GM19238 (cell line): ENCODE measurements around the gene MAD1L1.

Experiments
- DNase-seq: peaks from one replicate; pipeline ENCODE4 v3.0.0; 2011; ENCODE audit warnings: low spot score; ENCODE audit not compliant: insufficient read length

The MAD1L1 gene

GRCh38 chr7:2141021-2141410 lies 91.7 kb downstream of the MAD1L1 start:
- no peak for DNase-seq

GRCh38 chr7:2140216-2141020 lies 92.3 kb downstream of the MAD1L1 start:
- no peak for DNase-seq

- DNase-seq = no peak
These were observed 93.6 kb downstream of the MAD1L1 start for GRCh38 chr7:2139004-2139699.

- DNase-seq = peak; percentile 91
These were observed 94.5 kb downstream of the MAD1L1 start for GRCh38 chr7:2138146-2138765.

GRCh38 chr7:2134740-2135139 lies 98.0 kb downstream of the MAD1L1 start:
- no peak for DNase-seq

- DNase-seq = no peak
These were observed 100.5 kb downstream of the MAD1L1 start for GRCh38 chr7:2132243-2132642.

- DNase-seq = no peak
These were observed 100.9 kb downstream of the MAD1L1 start for GRCh38 chr7:2131800-2132199.

GRCh38 chr7:2131341-2131740 lies 101.4 kb downstream of the MAD1L1 start:
- DNase-seq = no peak

- no peak for DNase-seq
These were observed 102.7 kb downstream of the MAD1L1 start for GRCh38 chr7:2130096-2130375.

GRCh38 chr7:2129323-2130095 lies 103.2 kb downstream of the MAD1L1 start:
- DNase-seq = no peak

GRCh38 chr7:2128601-2129322 lies 104.0 kb downstream of the MAD1L1 start:
- DNase-seq = no peak

GRCh38 chr7:2126621-2127020 lies 106.1 kb downstream of the MAD1L1 start:
- DNase-seq = no peak

GRCh38 chr7:2125931-2126330 lies 106.8 kb downstream of the MAD1L1 start:
- DNase-seq = no peak

GRCh38 chr7:2124604-2125345 lies 108.0 kb downstream of the MAD1L1 start:
- no peak for DNase-seq

- DNase-seq = no peak
These were observed 108.8 kb downstream of the MAD1L1 start for GRCh38 chr7:2123916-2124315.

- no peak for DNase-seq
These were observed 109.4 kb downstream of the MAD1L1 start for GRCh38 chr7:2123360-2123759.

GRCh38 chr7:2122651-2123050 lies 110.1 kb downstream of the MAD1L1 start:
- DNase-seq = no peak

GRCh38 chr7:2120841-2121830 lies 111.6 kb downstream of the MAD1L1 start:
- no peak for DNase-seq

GRCh38 chr7:2120251-2120660 lies 112.5 kb downstream of the MAD1L1 start:
- no peak for DNase-seq
